GM13977 (cell line): ENCODE results near the gene RHOA.
"Not testable (repeated sequence)": the region's sequence is repeated elsewhere in the genome, so short reads cannot be mapped to it uniquely, and the experiment has no call there.

Experiments used
- DNase-seq: peaks from one replicate; pipeline ENCODE4 v3.0.0; 2012; ENCODE audit warnings: low spot score
- CTCF ChIP-seq: IDR thresholded peaks from 2 replicates; pipeline ENCODE4 v1.5.1; 2012; ENCODE audit warnings: mild to moderate bottlenecking, control low read depth; ENCODE audit not compliant: insufficient read depth; ENCODE audit errors: extremely low read depth, missing control alignments
- in situ Hi-C: fragments of 300-500 bp; cut with MboI; formaldehyde crosslinking; loops from one replicate; pipeline ENCODE4 v1.12.0; 2022; ENCODE audit warnings: low sequenced_read_pairs, low pct_unique_long_range_greater_than_20kb, mixed read lengths, inconsistent platforms; ENCODE audit not compliant: unreplicated experiment

RHOA gene

GRCh38 chr3:49406571-49407565, 4.9 kb downstream of the RHOA start:
- no peak for DNase-seq
- in situ Hi-C loops: no loop called here

GRCh38 chr3:49405570-49405969, 6.2 kb downstream of the RHOA start:
- in situ Hi-C loops, DNase-seq: not testable (repeated sequence)

More at GRCh38 chr3:49406571-49407565, 4.9 kb downstream of the RHOA start:
- TF ChIP-seq CTCF: no peak

GRCh38 chr3:49403891-49404290, 7.9 kb downstream of the RHOA start:
- TF ChIP-seq CTCF: no peak
- in situ Hi-C loops: no loop called here
- no peak for DNase-seq

GRCh38 chr3:49401766-49402165, 10.0 kb downstream of the RHOA start:
- DNase-seq: no peak
- in situ Hi-C loops: no loop called here
- no peak for TF ChIP-seq CTCF

- in situ Hi-C loops: no loop called here
- DNase-seq: no peak
- no peak for TF ChIP-seq CTCF
These were observed 12.3 kb downstream of the RHOA start for GRCh38 chr3:49399461-49399860.

- no peak for TF ChIP-seq CTCF
- no peak for DNase-seq
These were observed 14.3 kb downstream of the RHOA start for GRCh38 chr3:49397470-49397869.

GRCh38 chr3:49391310-49391709, 20.5 kb downstream of the RHOA start:
- in situ Hi-C loops, DNase-seq: not testable (repeated sequence)

More at GRCh38 chr3:49397470-49397869, 14.3 kb downstream of the RHOA start:
- in situ Hi-C loops: no loop called here

GRCh38 chr3:49389297-49389696, 22.5 kb downstream of the RHOA start:
- DNase-seq: no peak
- no peak for TF ChIP-seq CTCF
- in situ Hi-C loops: no loop called here
